Activated B cell treated with CpG ODN at 0.5 μM for 24 hours (primary cell): ENCODE results near the gene PLXNA4. TPM values are rescaled to one million over a fixed set of nuclear protein-coding genes. Genes with fewer than 3 reads are reported as not detected.

Source experiments
- ATAC-seq: fragments of 200-7000 bp; cut with Tn5 transposase; one replicate; pipeline ENCODE4 v1.10.0; 2021; ENCODE audit warnings: low read depth, mild to moderate bottlenecking, moderate library complexity
- CTCF ChIA-PET: fragments of 350-600 bp; sonication (Branson Sonifier 250); formaldehyde crosslinking; loops from one replicate; lab custom pipeline; 2021; ENCODE audit warnings: antibody characterized with exemption; lab: Charles Lee
- POLR2A ChIA-PET: fragments of 350-600 bp; sonication (Branson Sonifier 250); formaldehyde crosslinking; loops from one replicate; lab custom pipeline; 2021; ENCODE audit warnings: antibody characterized with exemption; lab: Charles Lee
- DNase-seq: peaks from one replicate; pipeline ENCODE4 v3.0.0; 2022
- H3K27ac Mint-ChIP-seq: one replicate; pipeline ENCODE4 v1.8.0; 2020; ENCODE audit warnings: mixed read lengths
- H3K27me3 Mint-ChIP-seq: one replicate; pipeline ENCODE4 v1.8.0; 2021; ENCODE audit warnings: mixed read lengths
- H3K36me3 Mint-ChIP-seq: one replicate; pipeline ENCODE4 v1.8.0; 2021; ENCODE audit warnings: low read depth, mixed read lengths
- H3K4me1 Mint-ChIP-seq: one replicate; pipeline ENCODE4 v1.8.0; 2021; ENCODE audit warnings: mixed read lengths
- H3K4me3 Mint-ChIP-seq: one replicate; pipeline ENCODE4 v1.8.0; 2020; ENCODE audit warnings: mild to moderate bottlenecking, mixed read lengths
- H3K9me3 Mint-ChIP-seq: one replicate; pipeline ENCODE4 v1.8.0; 2020; ENCODE audit warnings: mixed read lengths
- intact Hi-C: fragments of 100-400 bp; cut with micrococcal nuclease; formaldehyde crosslinking; loops from one replicate; pipeline ENCODE4 v1.15.1; 2024
- total RNA-seq: library from RNA; stranded (reverse); gene quantifications from 2 replicates; pipeline ENCODE4 v1.2.3, GENCODE V29; 2022
- TF ChIP-seq, protein P1 (sequence below): fragments of 200-600 bp; IDR thresholded peaks from one replicate; pipeline ENCODE4 v1.8.0; 2022; ENCODE audit warnings: antibody characterized with exemption, mild to moderate bottlenecking

PLXNA4 gene
- total RNA-seq, 1 donor from 2014 or later, result not detected

DNA sequence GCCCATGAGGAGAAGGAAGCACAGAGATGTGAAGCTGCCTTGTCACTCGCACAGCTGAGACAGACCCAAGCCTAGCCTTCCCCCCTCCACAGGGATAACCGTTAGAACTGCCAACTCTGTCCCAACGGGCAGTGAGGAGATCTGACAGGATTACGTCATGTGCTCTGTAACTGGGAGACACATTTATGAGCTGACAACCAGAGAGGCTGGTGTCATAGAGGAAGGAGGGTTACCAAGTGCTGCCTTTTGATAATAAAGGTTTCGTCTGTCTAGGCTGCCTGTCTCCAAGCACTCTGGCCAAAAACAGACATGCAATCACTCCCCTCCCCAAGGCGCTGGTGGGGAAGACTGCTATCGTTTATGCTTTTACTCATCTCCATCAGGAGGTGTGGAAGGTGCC, 165.9 kb downstream of the PLXNA4 start:
- CTCF ChIA-PET, result no interaction called here
- POLR2A ChIA-PET, result no interaction called here
- no peak for DNase-seq

DNA sequence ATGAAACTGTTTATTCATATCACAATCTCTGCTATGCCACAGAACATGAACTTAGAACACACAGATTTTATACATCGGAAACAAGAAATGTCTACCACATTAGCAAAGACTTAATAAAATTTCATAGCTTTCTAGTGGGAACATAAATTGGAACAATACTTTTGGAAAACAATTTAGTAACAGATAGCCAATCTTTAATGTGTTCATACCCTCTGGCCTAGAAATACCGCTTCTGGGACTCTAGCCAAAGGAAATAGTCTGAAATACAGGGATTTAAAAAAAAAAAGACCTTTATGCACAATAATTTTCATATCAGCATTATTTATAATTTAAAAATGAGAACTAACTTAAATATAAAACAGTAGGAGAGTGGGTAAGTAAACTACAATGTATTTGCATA, 168.5 kb downstream of the PLXNA4 start:
- no peak overlapping the region for H3K4me3 Mint-ChIP-seq
- H3K9me3 Mint-ChIP-seq, result no peaks in the 10 kb centered on the region
- H3K27ac Mint-ChIP-seq, result no peak overlapping the region
- intact Hi-C loops, result no loop called here
- ATAC-seq, result no peak
- H3K27me3 Mint-ChIP-seq, result peaks cover 4% of the 10 kb centered on the region
- ChIA-PET CTCF (no interaction called here), POLR2A (no interaction called here)
- no peaks in the 10 kb centered on the region for H3K36me3 Mint-ChIP-seq
- TF ChIP-seq, protein P1, sequence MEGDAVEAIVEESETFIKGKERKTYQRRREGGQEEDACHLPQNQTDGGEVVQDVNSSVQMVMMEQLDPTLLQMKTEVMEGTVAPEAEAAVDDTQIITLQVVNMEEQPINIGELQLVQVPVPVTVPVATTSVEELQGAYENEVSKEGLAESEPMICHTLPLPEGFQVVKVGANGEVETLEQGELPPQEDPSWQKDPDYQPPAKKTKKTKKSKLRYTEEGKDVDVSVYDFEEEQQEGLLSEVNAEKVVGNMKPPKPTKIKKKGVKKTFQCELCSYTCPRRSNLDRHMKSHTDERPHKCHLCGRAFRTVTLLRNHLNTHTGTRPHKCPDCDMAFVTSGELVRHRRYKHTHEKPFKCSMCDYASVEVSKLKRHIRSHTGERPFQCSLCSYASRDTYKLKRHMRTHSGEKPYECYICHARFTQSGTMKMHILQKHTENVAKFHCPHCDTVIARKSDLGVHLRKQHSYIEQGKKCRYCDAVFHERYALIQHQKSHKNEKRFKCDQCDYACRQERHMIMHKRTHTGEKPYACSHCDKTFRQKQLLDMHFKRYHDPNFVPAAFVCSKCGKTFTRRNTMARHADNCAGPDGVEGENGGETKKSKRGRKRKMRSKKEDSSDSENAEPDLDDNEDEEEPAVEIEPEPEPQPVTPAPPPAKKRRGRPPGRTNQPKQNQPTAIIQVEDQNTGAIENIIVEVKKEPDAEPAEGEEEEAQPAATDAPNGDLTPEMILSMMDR, result no peak
- no peaks in the 10 kb centered on the region for H3K4me1 Mint-ChIP-seq
- DNase-seq, result no peak

More for the DNA sequence above, 165.9 kb downstream of the PLXNA4 start:
- Mint-ChIP-seq H3K27me3 (peaks cover 4% of the 10 kb centered on the region), H3K4me1 (no peaks in the 10 kb centered on the region), H3K27ac (no peak overlapping the region), H3K9me3 (no peaks in the 10 kb centered on the region), H3K4me3 (no peak overlapping the region), H3K36me3 (no peaks in the 10 kb centered on the region)
- TF ChIP-seq, protein P1, result no peak
- no peak for ATAC-seq
- intact Hi-C loops, result no loop called here

DNA sequence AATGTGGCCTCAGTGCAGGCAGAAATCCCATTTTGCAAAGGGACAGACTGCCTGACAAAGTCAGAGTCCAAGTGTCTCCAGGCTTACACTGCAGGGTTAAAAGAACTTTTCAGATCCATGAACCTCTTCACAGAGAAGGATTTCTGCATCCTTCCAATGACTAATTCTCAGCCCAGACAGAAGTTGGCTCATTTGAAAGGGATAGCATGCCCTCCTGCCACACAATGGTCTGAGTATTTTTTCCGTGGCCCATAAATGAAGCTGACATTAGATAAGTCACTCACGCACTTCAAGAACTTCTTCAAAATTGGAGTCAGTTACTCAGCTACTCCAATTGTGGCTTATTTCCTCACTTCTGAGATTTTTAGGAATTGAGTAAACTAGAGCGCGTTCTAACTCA, 170.2 kb downstream of the PLXNA4 start:
- ATAC-seq (no peak), DNase-seq (no peak)
- intact Hi-C loops, result no loop called here
- Mint-ChIP-seq H3K9me3 (no peaks in the 10 kb centered on the region), H3K27ac (no peak overlapping the region), H3K4me3 (no peak overlapping the region), H3K27me3 (no peaks in the 10 kb centered on the region), H3K4me1 (no peaks in the 10 kb centered on the region), H3K36me3 (no peaks in the 10 kb centered on the region)
- TF ChIP-seq, protein P1, result no peak
- ChIA-PET POLR2A (no interaction called here), CTCF (no interaction called here)

DNA sequence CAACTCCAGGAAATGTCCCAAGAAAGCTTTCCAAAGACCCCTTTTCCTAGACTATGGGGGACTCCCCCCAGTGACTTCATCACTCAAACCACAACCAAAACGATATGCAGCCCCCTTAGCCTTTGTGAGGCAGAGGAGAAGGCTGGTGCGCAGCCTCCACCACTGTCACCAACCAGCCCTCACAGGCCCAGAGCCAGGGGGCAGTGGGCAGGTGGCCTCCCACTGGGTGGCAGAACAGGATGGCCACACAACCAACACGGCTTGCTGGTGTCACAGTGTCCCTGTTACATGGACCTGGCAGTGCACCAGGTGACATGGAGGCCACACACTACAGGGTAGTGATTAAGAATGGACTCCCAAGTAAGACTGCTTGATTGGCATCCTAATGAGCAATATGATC, 172.0 kb downstream of the PLXNA4 start:
- DNase-seq (no peak), ATAC-seq (no peak)
- H3K27ac Mint-ChIP-seq, result no peak overlapping the region
- no peak overlapping the region for H3K4me3 Mint-ChIP-seq
- H3K27me3 Mint-ChIP-seq, result no peaks in the 10 kb centered on the region
- intact Hi-C loops, result no loop called here
- TF ChIP-seq, protein P1, result no peak
- H3K9me3 Mint-ChIP-seq, result no peaks in the 10 kb centered on the region
- CTCF ChIA-PET, result no interaction called here
- no peaks in the 10 kb centered on the region for H3K36me3 Mint-ChIP-seq
- H3K4me1 Mint-ChIP-seq, result no peaks in the 10 kb centered on the region
- POLR2A ChIA-PET, result no interaction called here

DNA sequence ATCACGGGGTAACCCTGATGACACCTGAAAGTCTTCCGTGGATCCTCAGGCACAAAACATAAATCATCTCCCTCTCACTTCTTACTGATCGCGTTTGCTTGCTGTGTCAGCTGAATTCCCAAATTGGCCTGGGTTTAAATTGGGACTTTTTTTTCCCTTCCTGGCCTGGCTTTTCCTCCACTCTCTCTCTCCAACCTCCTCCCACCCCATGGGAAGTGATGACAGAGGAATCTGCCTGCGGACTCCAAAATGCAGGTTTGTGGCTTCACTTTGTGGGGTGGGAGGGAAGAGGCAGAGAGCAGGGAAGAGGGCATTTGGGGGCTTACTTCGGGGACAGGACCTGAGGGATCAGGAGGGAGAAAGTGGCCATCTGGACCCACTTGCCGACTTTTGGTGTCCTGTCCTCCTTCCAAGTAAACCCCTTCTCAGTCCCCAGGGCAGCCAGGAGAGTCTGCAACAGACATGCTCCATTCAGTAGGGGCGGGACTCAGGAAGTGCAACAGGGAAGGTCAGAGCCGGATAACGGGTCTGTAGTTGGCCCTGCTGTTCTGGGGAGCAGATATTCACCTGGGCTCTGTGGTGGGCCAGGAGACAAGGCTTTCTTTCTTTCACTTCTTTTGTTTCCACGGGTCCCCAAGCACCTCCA, 172.7 kb downstream of the PLXNA4 start:
- intact Hi-C loops, result no loop called here
- ChIA-PET POLR2A (no interaction called here), CTCF (no interaction called here)
- H3K27me3 Mint-ChIP-seq, result no peaks in the 10 kb centered on the region
- H3K4me1 Mint-ChIP-seq, result no peaks in the 10 kb centered on the region
- H3K36me3 Mint-ChIP-seq, result no peaks in the 10 kb centered on the region
- TF ChIP-seq, protein P1, result no peak
- DNase-seq (no peak), ATAC-seq (no peak)
- no peak overlapping the region for H3K27ac Mint-ChIP-seq
- H3K4me3 Mint-ChIP-seq, result no peak overlapping the region
- H3K9me3 Mint-ChIP-seq, result no peaks in the 10 kb centered on the region
